Suppressor macrophage treated with lipopolysaccharide for 1 hour (primary cell): ENCODE results near the gene NR6A1.

ENCODE experiments used
- DNase-seq, 3 donors: peaks; one replicate each; pipeline ENCODE4 v3.0.0-alpha.2; 2020 to 2022

The NR6A1 gene

GRCh38 chr9:124514125-124514524, 257.0 kb downstream of the NR6A1 start:
- DNase-seq = no peak

- DNase-seq = peak in 1 of 3 donors; percentile 13
Observed at GRCh38 chr9:124513376-124513994, 257.6 kb downstream of the NR6A1 start.

- no peak for DNase-seq
Observed at GRCh38 chr9:124512806-124513204, 258.3 kb downstream of the NR6A1 start.

DNA sequence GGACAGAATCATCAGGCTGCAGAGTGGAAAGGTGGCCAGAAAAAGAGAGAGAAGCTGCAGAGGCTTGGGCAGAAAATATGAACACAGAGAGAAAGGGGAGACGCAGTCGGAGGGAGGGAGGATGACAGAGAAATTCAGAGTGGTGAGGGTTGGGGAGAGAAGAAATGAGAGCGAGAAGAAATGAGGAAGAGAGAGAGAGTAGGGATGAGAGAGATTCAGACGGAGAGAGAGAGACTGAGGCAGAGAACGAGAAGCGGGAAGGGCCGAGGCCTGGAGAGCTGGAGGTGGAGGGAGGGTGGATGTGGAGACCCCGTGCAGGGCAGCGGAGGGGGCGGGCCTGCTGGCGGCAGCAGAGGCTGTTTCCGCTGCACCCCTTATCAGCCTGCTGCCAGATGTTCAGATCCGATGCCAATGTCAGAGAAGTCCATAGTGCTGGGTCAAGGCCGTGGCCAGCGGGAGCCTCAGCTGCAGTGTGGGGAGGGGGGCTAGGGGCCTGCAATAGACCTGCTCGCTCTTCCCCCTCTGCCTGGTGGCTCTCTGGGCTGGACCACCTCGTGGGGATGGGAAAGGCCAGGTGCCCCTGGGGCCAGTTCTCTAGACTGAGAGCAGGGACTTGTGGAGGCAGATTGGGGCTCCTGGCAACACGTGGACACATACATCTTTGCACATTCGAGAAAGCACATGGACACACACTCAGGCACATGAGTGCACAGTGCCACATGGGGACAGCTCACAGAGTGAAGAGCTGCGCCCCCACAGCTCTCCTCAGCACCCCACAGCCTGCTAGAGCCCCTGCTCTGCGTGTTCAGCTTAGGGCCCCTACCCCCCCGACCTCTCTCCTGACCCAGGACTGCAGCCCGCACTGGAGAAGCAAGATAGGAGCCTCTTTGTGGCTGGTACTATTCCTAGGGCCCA, 259.0 kb downstream of the NR6A1 start:
- DNase-seq = no peak

- DNase-seq = no peak
Observed at GRCh38 chr9:124511426-124511840, 259.7 kb downstream of the NR6A1 start.

- DNase-seq = no peak
Observed at GRCh38 chr9:124510650-124511425, 260.3 kb downstream of the NR6A1 start.

- no peak for DNase-seq
Observed at GRCh38 chr9:124507880-124508423, 263.2 kb downstream of the NR6A1 start.

GRCh38 chr9:124506931-124507879, 263.9 kb downstream of the NR6A1 start, which contains the start of gene NR5A1:
Gene NR5A1 (minus strand): TSS chr9:124507399. CDS start chr9:124503395, 4,004 bp downstream.
- no peak for DNase-seq

GRCh38 chr9:124506433-124506832, 264.7 kb downstream of the NR6A1 start:
- DNase-seq = no peak

- no peak for DNase-seq
Observed at GRCh38 chr9:124505901-124506346, 265.2 kb downstream of the NR6A1 start.

DNA sequence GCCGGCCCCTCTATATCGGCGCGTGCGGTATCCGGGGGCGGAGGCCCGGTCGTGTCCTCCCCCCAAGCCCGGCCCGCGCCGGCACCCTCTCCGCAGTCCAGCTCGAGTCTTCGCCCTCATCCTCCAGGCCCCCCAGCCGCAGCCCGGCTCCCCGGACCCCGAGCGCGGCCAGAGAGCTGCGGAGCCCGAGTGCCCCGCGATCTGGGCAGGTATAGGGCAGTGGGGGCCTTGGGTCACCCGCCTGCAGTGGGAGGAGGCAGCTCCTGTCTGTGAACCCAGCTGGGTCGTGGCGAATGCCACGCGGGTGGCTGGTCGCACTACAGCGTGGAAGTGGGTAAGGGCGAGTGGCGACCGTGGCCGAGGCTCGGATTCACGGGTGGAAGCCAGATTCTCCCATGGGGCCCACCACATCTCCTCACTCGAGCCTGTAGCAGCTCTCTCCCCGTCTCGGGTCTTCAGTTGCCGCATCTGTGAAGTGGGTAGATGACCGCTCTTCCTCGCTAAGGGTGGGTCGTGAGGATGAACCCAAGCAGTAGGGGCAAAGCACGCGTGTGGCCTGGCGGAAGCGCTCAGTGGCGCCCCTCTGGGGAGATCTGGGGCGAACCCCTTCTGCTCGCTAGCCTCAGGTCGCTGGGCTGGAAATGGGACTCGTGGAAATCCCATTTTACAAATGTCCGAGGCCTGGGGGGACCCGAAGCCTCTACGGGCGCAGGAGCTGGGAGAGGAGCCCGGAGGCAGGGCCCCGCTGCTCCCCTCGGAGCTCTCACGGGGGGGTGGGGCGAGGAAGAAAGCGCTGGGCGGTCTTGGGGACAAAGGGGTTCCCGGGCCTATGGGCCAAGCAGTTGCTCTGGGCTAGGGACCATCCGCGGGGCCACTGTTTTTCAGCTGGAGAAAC, 265.9 kb downstream of the NR6A1 start:
- no peak for DNase-seq

DNA sequence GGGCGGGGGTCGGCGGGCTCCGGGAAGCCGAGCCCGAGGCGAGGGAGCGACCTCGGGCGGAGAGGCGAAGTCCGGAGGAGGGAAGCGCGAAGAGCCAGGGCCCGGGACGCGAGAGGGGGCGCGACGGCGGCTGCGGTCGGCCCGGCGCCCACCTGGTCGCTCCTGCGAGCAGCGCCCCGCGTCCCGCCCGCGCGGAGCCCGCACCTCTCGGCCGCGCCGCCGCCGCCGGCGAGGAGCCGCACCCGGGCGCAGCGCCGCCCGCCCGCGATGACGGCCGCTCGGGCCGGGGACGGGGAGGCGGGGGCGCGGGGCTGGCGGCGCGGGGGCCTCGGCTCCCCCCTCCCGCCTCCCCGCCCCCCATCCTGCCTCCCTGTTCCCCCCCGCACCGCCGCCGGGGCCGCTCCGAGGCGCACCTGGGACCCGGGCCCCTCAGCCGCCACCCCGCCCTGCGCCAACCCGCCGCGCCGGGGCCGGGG, 266.5 kb downstream of the NR6A1 start:
- peak in 1 of 3 donors; percentile 29 for DNase-seq

GRCh38 chr9:124503713-124504529, 267.2 kb downstream of the NR6A1 start:
- peak in 1 of 3 donors; percentile 27 for DNase-seq

- no peak for DNase-seq
Observed at GRCh38 chr9:124502711-124503702, 268.1 kb downstream of the NR6A1 start.

DNA sequence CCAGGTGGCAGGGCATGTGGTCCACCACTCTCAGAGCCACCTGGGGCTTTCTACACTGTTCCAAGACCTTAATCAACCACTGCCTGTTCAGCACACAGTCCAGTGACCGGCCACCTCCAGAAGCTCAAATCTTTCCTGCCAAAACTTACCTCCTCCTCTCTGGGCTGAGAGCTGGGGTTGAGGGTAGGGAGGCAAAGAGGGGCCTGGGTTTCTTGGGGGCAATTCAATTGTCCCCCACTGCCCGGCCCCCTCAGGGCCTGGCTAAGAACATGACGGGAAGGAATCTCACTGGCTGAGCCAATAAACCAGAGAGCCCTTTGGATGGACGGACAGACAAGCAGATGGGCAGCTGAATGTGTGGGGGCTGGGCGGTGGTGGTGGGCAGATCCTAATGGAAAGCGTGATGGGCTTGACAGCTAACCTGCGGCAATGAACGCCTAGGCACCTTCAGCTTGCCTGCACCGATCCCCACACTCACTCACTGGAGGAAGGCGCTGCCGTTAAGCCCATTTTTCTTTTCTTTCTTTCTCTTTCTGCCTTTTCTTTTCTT, 269.3 kb downstream of the NR6A1 start:
- no peak for DNase-seq

- no peak for DNase-seq
Observed at GRCh38 chr9:124500796-124501611, 270.1 kb downstream of the NR6A1 start.
